B cell (primary cell): Measurements from ENCODE around the gene EEF1B2. TPM values are rescaled to one million over a fixed set of nuclear protein-coding genes. Genes with fewer than 3 reads are reported as not detected.

Experiments
- ATAC-seq: fragments of 200-7000 bp; cut with Tn5 transposase; one replicate; pipeline ENCODE4 v1.10.0; 2021; ENCODE audit warnings: low read depth, mild to moderate bottlenecking, moderate number of reproducible peaks, moderate library complexity
- CTCF ChIA-PET: fragments of 350-600 bp; sonication (Branson Sonifier 250); formaldehyde crosslinking; loops from one replicate; lab custom pipeline; 2021; ENCODE audit warnings: antibody characterized with exemption, inconsistent platforms; lab: Charles Lee
- POLR2A ChIA-PET: fragments of 350-600 bp; sonication (Branson Sonifier 250); formaldehyde crosslinking; loops from one replicate; lab custom pipeline; 2021; ENCODE audit warnings: antibody characterized with exemption; lab: Charles Lee
- DNase-seq: peaks from one replicate; pipeline ENCODE4 v3.0.0; 2013
- H2AFZ ChIP-seq: 2 replicates; pipeline ENCODE4 v1.6.1; 2012; ENCODE audit warnings: mild to moderate bottlenecking, low read depth, low read length; ENCODE audit not compliant: insufficient read depth, poor library complexity, severe bottlenecking
- H3K27ac ChIP-seq, 2 donors: 1 replicate in 1 of 2; 2 replicates in 1 of 2; pipeline ENCODE4 v1.5.1; 2012 to 2013; ENCODE audit warnings: low read length in 2 of 2, mild to moderate bottlenecking in 2 of 2, moderate library complexity in 1 of 2
- H3K27me3 ChIP-seq, 4 experiments: fragments of 200-600 bp in 1 of 4; sonication (generic) in 1 of 4; replicated peaks in 1 of 4; 1 replicate in 2 of 4; 2 replicates in 2 of 4; pipeline versions ENCODE4 v1.6.1 to v1.7.0; 2013 to 2016; ENCODE audit warnings: low read length in 3 of 4, mild to moderate bottlenecking in 2 of 4, mixed read lengths in 1 of 4, moderate library complexity in 1 of 4; ENCODE audit not compliant: insufficient read depth in 4 of 4, control insufficient read depth in 3 of 4; ENCODE audit errors: control extremely low read depth in 1 of 4
- H3K36me3 ChIP-seq, 2 experiments: replicated peaks in 1 of 2; 1 replicate in 1 of 2; 2 replicates in 1 of 2; pipeline versions ENCODE4 v1.6.1 to v1.7.1; 2013; ENCODE audit warnings: low read length in 1 of 2; ENCODE audit not compliant: insufficient read depth in 2 of 2, control insufficient read depth in 1 of 2; ENCODE audit errors: control extremely low read depth in 1 of 2, extremely low read depth in 1 of 2
- H3K4me1 ChIP-seq, 2 donors: fragments of 200-600 bp in 1 of 2; sonication (generic) in 1 of 2; 1 replicate in 1 of 2; 2 replicates in 1 of 2; pipeline versions ENCODE4 v1.5.1 to v1.6.1; 2013 to 2017; ENCODE audit warnings: low read length in 2 of 2; ENCODE audit not compliant: control insufficient read depth in 2 of 2, insufficient read depth in 2 of 2
- H3K4me2 ChIP-seq: replicated peaks from 2 replicates; pipeline ENCODE3; 2012; ENCODE audit warnings: mild to moderate bottlenecking, low read depth, low read length; ENCODE audit not compliant: poor library complexity, severe bottlenecking
- H3K4me3 ChIP-seq, 5 experiments: fragments of 200-600 bp in 1 of 5; sonication (generic) in 1 of 5; 1 replicate in 3 of 5; 2 replicates in 2 of 5; pipeline versions ENCODE4 v1.5.1 to v1.7.0; 2011 to 2016; ENCODE audit warnings: low read length in 4 of 5, mild to moderate bottlenecking in 4 of 5, low read depth in 2 of 5, control low read depth in 1 of 5, moderate library complexity in 1 of 5; ENCODE audit not compliant: insufficient read depth in 1 of 5; ENCODE audit errors: control extremely low read depth in 1 of 5, extremely low read depth in 1 of 5
- H3K79me2 ChIP-seq: fragments of 200-600 bp; sonication (generic); one replicate; pipeline ENCODE4 v1.6.0; 2016; ENCODE audit warnings: low read length; ENCODE audit not compliant: control insufficient read depth, insufficient read depth
- H3K9ac ChIP-seq: fragments of 200-600 bp; sonication (generic); 2 replicates; pipeline ENCODE4 v1.6.1; 2017; ENCODE audit warnings: mild to moderate bottlenecking, low read length, moderate library complexity
- H3K9me3 ChIP-seq, 3 donors: one replicate each; pipeline versions ENCODE4 v1.6.1 to v1.7.1; 2013; ENCODE audit warnings: low read length in 2 of 3; ENCODE audit not compliant: control insufficient read depth in 2 of 3, insufficient read depth in 1 of 3; ENCODE audit errors: control extremely low read depth in 1 of 3
- H4K20me1 ChIP-seq: 2 replicates; pipeline ENCODE4 v1.6.0; 2012; ENCODE audit warnings: mild to moderate bottlenecking, low read length; ENCODE audit not compliant: insufficient read depth, control insufficient read depth, poor library complexity, severe bottlenecking
- H3K27ac Mint-ChIP-seq: one replicate; pipeline ENCODE4 v1.8.0; 2021; ENCODE audit warnings: mixed read lengths
- H3K27me3 Mint-ChIP-seq: one replicate; pipeline ENCODE4 v1.8.0; 2021; ENCODE audit warnings: mixed read lengths
- H3K4me1 Mint-ChIP-seq: one replicate; pipeline ENCODE4 v1.8.0; 2021; ENCODE audit warnings: mixed read lengths
- H3K4me3 Mint-ChIP-seq: one replicate; pipeline ENCODE4 v1.8.0; 2021; ENCODE audit warnings: mixed read lengths
- H3K9me3 Mint-ChIP-seq: one replicate; pipeline ENCODE4 v1.8.0; 2022; ENCODE audit warnings: mixed read lengths; ENCODE audit not compliant: insufficient read depth
- EZH2 ChIP-seq: IDR thresholded peaks from 2 replicates; pipeline ENCODE4 v1.6.1; 2012; ENCODE audit warnings: borderline replicate concordance, low read depth, mild to moderate bottlenecking, moderate library complexity, low read length; ENCODE audit not compliant: insufficient read depth, poor library complexity, severe bottlenecking
- intact Hi-C: fragments of 100-400 bp; cut with micrococcal nuclease; formaldehyde crosslinking; loops from one replicate; pipeline ENCODE4 v1.10.0; 2022
- polyA plus RNA-seq: library from polyadenylated mRNA; depleted of rRNA; stranded (reverse); fragments of >200 nt; gene quantifications from 2 replicates; pipeline ENCODE4 v1.2.3, GENCODE V29; 2012
- total RNA-seq, 2 donors: library from RNA; stranded (reverse); fragments of 120-200 nt in 1 of 2; gene quantifications; 1 replicate in 1 of 2; 2 replicates in 1 of 2; pipeline versions ENCODE4 v1.2.3 to v1.2.4, GENCODE V29; 2013 to 2022
- TF ChIP-seq, protein P1 (sequence below): fragments of 200-600 bp; IDR thresholded peaks from one replicate; pipeline ENCODE4 v1.8.0; 2022; ENCODE audit warnings: antibody characterized with exemption, mild to moderate bottlenecking

The EEF1B2 gene
- total and polyA plus RNA-seq, 2 donors (not counting 1 experiment from before 2014, with no cell fraction given), result 815 to 862 TPM

DNA sequence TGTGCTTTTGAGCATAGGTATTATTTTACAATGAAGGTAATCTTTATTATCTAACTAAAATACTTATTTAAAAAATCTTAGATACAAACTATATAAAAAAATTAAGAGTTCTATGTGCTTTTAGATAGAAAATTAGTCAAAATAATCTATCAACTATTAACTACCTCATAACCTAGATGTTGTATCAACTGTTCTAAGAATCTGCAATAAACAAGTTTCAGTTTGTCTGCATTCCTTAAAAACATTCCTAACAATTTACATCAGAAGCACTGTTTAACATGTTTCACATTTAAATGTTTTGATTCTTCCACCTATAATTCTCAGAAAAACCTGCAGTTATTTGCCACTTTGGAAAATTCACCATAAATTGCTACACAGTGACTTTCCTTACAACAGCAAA is 33.8 kb upstream of the EEF1B2 start:
- Mint-ChIP-seq H3K4me1 (no peaks in the 10 kb centered on the region), H3K27ac (no peak overlapping the region), H3K27me3 (no peaks in the 10 kb centered on the region), H3K9me3 (peaks cover 2% of the 10 kb centered on the region), H3K4me3 (no peak overlapping the region)
- H3K27me3 ChIP-seq, result no peaks in the 10 kb centered on the region
- intact Hi-C loops, result no loop called here
- H3K4me3 ChIP-seq, result no peak overlapping the region
- H3K4me2 ChIP-seq, result no peak overlapping the region
- ATAC-seq (no peak), DNase-seq (no peak)
- H2AFZ ChIP-seq, result no peak overlapping the region
- no peaks in the 10 kb centered on the region for H3K79me2 ChIP-seq
- CTCF ChIA-PET, result no interaction called here
- H3K36me3 ChIP-seq, result peaks cover 8 to 69% of the 10 kb centered on the region in 2 experiments
- H3K4me1 ChIP-seq, result no peaks in the 10 kb centered on the region
- H3K9me3 ChIP-seq, result peaks cover 0 to 5% (median 0%) of the 10 kb centered on the region in 3 donors
- no peak overlapping the region for H3K9ac ChIP-seq
- no peaks in the 10 kb centered on the region for H4K20me1 ChIP-seq
- no peak for TF ChIP-seq EZH2
- TF ChIP-seq, protein P1, sequence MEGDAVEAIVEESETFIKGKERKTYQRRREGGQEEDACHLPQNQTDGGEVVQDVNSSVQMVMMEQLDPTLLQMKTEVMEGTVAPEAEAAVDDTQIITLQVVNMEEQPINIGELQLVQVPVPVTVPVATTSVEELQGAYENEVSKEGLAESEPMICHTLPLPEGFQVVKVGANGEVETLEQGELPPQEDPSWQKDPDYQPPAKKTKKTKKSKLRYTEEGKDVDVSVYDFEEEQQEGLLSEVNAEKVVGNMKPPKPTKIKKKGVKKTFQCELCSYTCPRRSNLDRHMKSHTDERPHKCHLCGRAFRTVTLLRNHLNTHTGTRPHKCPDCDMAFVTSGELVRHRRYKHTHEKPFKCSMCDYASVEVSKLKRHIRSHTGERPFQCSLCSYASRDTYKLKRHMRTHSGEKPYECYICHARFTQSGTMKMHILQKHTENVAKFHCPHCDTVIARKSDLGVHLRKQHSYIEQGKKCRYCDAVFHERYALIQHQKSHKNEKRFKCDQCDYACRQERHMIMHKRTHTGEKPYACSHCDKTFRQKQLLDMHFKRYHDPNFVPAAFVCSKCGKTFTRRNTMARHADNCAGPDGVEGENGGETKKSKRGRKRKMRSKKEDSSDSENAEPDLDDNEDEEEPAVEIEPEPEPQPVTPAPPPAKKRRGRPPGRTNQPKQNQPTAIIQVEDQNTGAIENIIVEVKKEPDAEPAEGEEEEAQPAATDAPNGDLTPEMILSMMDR, result no peak
- POLR2A ChIA-PET, result no interaction called here
- no peak overlapping the region for H3K27ac ChIP-seq

DNA sequence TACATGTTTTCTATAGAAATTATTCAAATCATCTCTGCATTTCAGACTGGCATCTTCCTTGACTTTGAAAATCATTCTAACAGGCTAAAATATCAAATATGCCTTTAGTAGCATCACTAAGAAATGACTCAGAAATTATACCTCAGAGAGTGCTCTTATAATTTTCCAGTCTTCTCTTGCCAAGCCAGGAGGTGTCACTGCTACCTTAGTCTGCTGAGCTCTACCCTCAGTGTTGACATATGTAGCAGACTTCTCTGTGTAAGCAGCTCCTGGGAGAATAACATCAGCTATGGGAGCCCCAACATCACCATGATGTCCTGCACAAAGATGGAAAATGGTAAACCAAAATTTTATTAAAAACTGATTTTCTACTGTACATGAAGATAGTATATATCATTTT is 32.0 kb upstream of the EEF1B2 start:
- no peak overlapping the region for H3K4me2 ChIP-seq
- CTCF ChIA-PET, result no interaction called here
- H3K4me3 ChIP-seq, result no peak overlapping the region
- Mint-ChIP-seq H3K9me3 (no peaks in the 10 kb centered on the region), H3K4me1 (no peaks in the 10 kb centered on the region), H3K27ac (no peak overlapping the region), H3K27me3 (no peaks in the 10 kb centered on the region), H3K4me3 (no peak overlapping the region)
- peaks cover 5 to 61% of the 10 kb centered on the region in 2 experiments for H3K36me3 ChIP-seq
- no peaks in the 10 kb centered on the region for H3K9me3 ChIP-seq
- H3K79me2 ChIP-seq, result no peaks in the 10 kb centered on the region
- DNase-seq (no peak), ATAC-seq (no peak)
- no peaks in the 10 kb centered on the region for H3K27me3 ChIP-seq
- no peaks in the 10 kb centered on the region for H3K4me1 ChIP-seq
- H3K9ac ChIP-seq, result no peak overlapping the region
- no peaks in the 10 kb centered on the region for H4K20me1 ChIP-seq
- H3K27ac ChIP-seq, result no peak overlapping the region
- intact Hi-C loops, result no loop called here
- POLR2A ChIA-PET, result no interaction called here
- TF ChIP-seq EZH2, result no peak
- TF ChIP-seq, protein P1, result no peak
- H2AFZ ChIP-seq, result no peak overlapping the region
